HL-60 (cell line): ENCODE measurements around the gene MAMDC2.

Experiments
- DNase-seq, 2 experiments: peaks; one replicate each; pipeline ENCODE4 v3.0.0-alpha.2; 2010 to 2020; ENCODE audit warnings: low read depth in 1 of 2, low spot score in 1 of 2
- H3K27ac ChIP-seq: fragments of 250-450 bp; sonication (Bioruptor Pico); replicated peaks from 2 replicates; pipeline ENCODE4 v1.5.1; 2020; ENCODE audit warnings: mild to moderate bottlenecking, moderate library complexity
- H3K27me3 ChIP-seq: fragments of 250-450 bp; sonication (Bioruptor Pico); 2 replicates; pipeline ENCODE4 v1.5.1; 2021; ENCODE audit warnings: mild to moderate bottlenecking, moderate library complexity; ENCODE audit not compliant: insufficient read depth, poor library complexity, severe bottlenecking
- H3K4me3 ChIP-seq: replicated peaks from 2 replicates; pipeline ENCODE4 v1.5.1; 2011; ENCODE audit warnings: mild to moderate bottlenecking, control low read depth, low read length; ENCODE audit not compliant: insufficient read depth
- GABPA ChIP-seq: IDR thresholded peaks from 2 replicates; pipeline ENCODE4 v1.6.1; 2012; ENCODE audit warnings: low read depth
- POLR2AphosphoS5 ChIP-seq: IDR thresholded peaks from 2 replicates; pipeline ENCODE4 v1.6.1; 2012; ENCODE audit warnings: low read depth
- REST ChIP-seq: IDR thresholded peaks from 2 replicates; pipeline ENCODE4 v1.6.1; 2012; ENCODE audit warnings: low read depth; ENCODE audit not compliant: insufficient replicate concordance
- SPI1 ChIP-seq: IDR thresholded peaks from 2 replicates; pipeline ENCODE4 v1.6.1; 2012; ENCODE audit warnings: low read depth, mild to moderate bottlenecking, borderline replicate concordance
- TF ChIP-seq, protein P1 (sequence below): IDR thresholded peaks from one replicate; pipeline ENCODE4 v1.5.1; 2011; ENCODE audit warnings: low read length, control low read depth, inconsistent platforms; ENCODE audit not compliant: insufficient read depth

The MAMDC2 gene

DNA sequence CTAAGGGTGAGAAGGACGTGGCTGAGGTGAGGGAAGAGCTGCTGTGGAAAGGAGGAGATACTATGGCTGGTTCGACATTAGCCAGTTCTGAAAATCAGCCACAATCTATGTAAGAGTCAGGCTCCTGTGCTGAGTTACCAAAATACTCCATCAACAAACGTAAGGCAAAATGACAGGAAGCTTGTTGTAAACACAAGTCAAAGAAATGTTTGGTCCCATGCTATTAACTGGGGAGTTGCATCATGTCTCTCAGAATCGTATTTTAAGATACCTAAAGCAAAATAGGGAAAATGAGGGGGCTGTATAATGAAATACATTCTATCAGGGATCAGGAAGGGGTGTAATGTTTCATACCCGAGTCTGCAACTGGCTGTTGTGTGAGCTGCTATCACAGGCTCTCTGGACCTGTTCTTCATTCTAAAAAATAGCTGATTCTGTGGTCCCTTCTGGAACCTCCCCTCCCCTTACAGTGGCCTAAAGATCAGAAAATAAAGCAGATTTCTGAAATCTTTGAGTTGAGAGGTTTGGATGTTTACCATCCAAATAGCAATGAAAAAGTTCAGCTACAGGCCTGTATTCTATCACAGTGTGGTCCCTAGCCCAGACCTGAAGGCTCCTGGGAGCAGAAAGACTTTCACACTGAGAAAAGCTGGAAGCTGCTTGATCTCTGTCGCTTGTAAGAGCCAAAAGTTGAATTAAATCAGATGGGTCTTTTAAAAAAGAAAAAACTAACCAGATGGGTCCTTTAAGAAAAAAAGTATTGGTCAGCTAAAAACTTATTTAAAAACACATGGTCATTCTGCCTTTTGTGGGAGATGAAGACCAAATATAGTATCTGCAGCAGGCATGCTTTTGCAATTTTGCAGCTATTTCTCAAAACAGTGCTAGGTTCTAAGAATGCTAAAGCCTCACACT, 117.3 kb downstream of the MAMDC2 start:
- Histone ChIP-seq H3K27me3 (no peaks in the 10 kb centered on the region), H3K4me3 (no peak overlapping the region), H3K27ac (no peak overlapping the region)
- no peak for DNase-seq
- TF ChIP-seq, protein P1, sequence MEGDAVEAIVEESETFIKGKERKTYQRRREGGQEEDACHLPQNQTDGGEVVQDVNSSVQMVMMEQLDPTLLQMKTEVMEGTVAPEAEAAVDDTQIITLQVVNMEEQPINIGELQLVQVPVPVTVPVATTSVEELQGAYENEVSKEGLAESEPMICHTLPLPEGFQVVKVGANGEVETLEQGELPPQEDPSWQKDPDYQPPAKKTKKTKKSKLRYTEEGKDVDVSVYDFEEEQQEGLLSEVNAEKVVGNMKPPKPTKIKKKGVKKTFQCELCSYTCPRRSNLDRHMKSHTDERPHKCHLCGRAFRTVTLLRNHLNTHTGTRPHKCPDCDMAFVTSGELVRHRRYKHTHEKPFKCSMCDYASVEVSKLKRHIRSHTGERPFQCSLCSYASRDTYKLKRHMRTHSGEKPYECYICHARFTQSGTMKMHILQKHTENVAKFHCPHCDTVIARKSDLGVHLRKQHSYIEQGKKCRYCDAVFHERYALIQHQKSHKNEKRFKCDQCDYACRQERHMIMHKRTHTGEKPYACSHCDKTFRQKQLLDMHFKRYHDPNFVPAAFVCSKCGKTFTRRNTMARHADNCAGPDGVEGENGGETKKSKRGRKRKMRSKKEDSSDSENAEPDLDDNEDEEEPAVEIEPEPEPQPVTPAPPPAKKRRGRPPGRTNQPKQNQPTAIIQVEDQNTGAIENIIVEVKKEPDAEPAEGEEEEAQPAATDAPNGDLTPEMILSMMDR: no peak
- TF ChIP-seq POLR2AphosphoS5 (no peak), SPI1 (no peak), GABPA (no peak), REST (no peak)

DNA sequence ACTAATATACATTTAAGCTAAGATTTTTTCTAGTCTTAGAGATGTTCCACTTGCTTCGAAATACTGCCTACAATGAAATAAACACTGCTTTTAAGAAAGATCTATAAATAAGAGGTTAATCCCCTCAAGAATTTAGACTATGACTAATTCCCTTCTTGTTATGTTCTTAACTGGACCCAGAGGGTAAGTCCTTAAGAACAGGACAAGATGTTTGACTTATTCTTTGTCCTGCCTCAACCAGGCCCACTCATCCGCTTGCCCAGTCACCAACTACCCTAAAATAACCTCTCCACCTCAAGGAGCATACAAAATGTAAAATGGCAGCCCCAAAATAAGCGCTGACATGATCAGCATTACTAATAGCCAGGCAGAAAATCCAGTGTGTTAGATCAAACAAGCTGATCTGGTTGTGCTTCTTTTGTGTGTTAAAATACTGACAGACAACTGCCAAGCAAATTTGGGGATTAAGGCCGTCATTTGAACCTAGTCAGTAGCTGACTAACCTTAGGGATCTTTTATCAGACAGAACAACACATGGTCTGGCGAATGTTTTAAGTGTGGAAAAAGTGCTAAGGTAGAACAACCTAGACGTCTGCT, 121.5 kb downstream of the MAMDC2 start:
- H3K27me3 ChIP-seq: no peaks in the 10 kb centered on the region
- no peak overlapping the region for H3K27ac ChIP-seq
- TF ChIP-seq REST (no peak), SPI1 (no peak), POLR2AphosphoS5 (no peak), GABPA (no peak)
- TF ChIP-seq, protein P1: no peak
- no peak for DNase-seq
- no peak overlapping the region for H3K4me3 ChIP-seq

GRCh38 chr9:70168521-70168920, 124.9 kb downstream of the MAMDC2 start:
- H3K27ac ChIP-seq: no peak overlapping the region
- no peak overlapping the region for H3K4me3 ChIP-seq
- H3K27me3 ChIP-seq: no peaks in the 10 kb centered on the region

More at GRCh38 chr9:70168521-70168920, 124.9 kb downstream of the MAMDC2 start:
- no peak for DNase-seq
- TF ChIP-seq REST: no peak
- TF ChIP-seq, protein P1: no peak
- no peak for TF ChIP-seq POLR2AphosphoS5
- TF ChIP-seq GABPA: no peak
- no peak for TF ChIP-seq SPI1
